ENCODE data around the gene MCF2L.

- no peak for TF ChIP-seq CTCF (IDR thresholded peaks at IDR 0.05 in 2 of 3, conservative IDR thresholded peaks at IDR 0.05 in 1 of 3; ENCODE audit: control insufficient read depth in 2 of 3, extremely low read depth in 1 of 3, insufficient read depth in 1 of 3, low read depth in 3 of 3, low read length in 3 of 3)
- no peak for TF ChIP-seq ETV6 (conservative IDR thresholded peaks at IDR 0.05 in 1 of 2, IDR thresholded peaks at IDR 0.05 in 1 of 2; ENCODE audit: borderline replicate concordance in 1 of 2, low read depth in 1 of 2)
- TF ChIP-seq MYC (IDR thresholded peaks at IDR 0.05; ENCODE audit: insufficient read depth, insufficient read length, insufficient replicate concordance, low read length, severe bottlenecking), result no peak
- TF ChIP-seq STAT3 (IDR thresholded peaks at IDR 0.05; ENCODE audit: low read depth, low read length), result no peak
- no peak for TF ChIP-seq USF2 (IDR thresholded peaks at IDR 0.05; ENCODE audit: borderline replicate concordance, low read depth, low read length)
- TF ChIP-seq NR2C2 (IDR thresholded peaks at IDR 0.05; ENCODE audit: borderline replicate concordance, control insufficient read depth, insufficient read length, low read depth), result no peak
- no peak for TF ChIP-seq ATF2 (IDR thresholded peaks at IDR 0.05; ENCODE audit: low read length)
- TF ChIP-seq NFYA (IDR thresholded peaks at IDR 0.05; ENCODE audit: borderline replicate concordance, low read depth, low read length), result no peak
- TF ChIP-seq POLR2A (IDR thresholded peaks at IDR 0.05; ENCODE audit: low read depth, low read length), result no peak
- no peak for TF ChIP-seq CHD2 (IDR thresholded peaks at IDR 0.05; ENCODE audit: borderline replicate concordance, low read depth, low read length)
- TF ChIP-seq SUZ12 (IDR thresholded peaks at IDR 0.05; ENCODE audit: unreplicated experiment), result no peak
- TF ChIP-seq REST (IDR thresholded peaks at IDR 0.05; ENCODE audit: low read depth, low read length), result no peak
- TF ChIP-seq TCF7 (IDR thresholded peaks at IDR 0.05; ENCODE audit: borderline replicate concordance), result no peak
- no peak for TF ChIP-seq CHD1 (IDR thresholded peaks at IDR 0.05; ENCODE audit: low read depth, low read length)
Measured at GRCh38 chr13:113143466-113144254, 174.6 kb downstream of the MCF2L start.
